B cell (primary cell): Measurements from ENCODE around the gene ATXN1. TPM values are rescaled to one million over a fixed set of nuclear protein-coding genes. Genes with fewer than 3 reads are reported as not detected.

Experiments
- ATAC-seq: fragments of 200-7000 bp; cut with Tn5 transposase; one replicate; pipeline ENCODE4 v1.10.0; 2021; ENCODE audit warnings: low read depth, mild to moderate bottlenecking, moderate number of reproducible peaks, moderate library complexity
- CTCF ChIA-PET: fragments of 350-600 bp; sonication (Branson Sonifier 250); formaldehyde crosslinking; loops from one replicate; lab custom pipeline; 2021; ENCODE audit warnings: antibody characterized with exemption, inconsistent platforms; lab: Charles Lee
- POLR2A ChIA-PET: fragments of 350-600 bp; sonication (Branson Sonifier 250); formaldehyde crosslinking; loops from one replicate; lab custom pipeline; 2021; ENCODE audit warnings: antibody characterized with exemption; lab: Charles Lee
- DNase-seq: peaks from one replicate; pipeline ENCODE4 v3.0.0; 2013
- H2AFZ ChIP-seq: 2 replicates; pipeline ENCODE4 v1.6.1; 2012; ENCODE audit warnings: mild to moderate bottlenecking, low read depth, low read length; ENCODE audit not compliant: insufficient read depth, poor library complexity, severe bottlenecking
- H3K27ac ChIP-seq, 2 donors: 1 replicate in 1 of 2; 2 replicates in 1 of 2; pipeline ENCODE4 v1.5.1; 2012 to 2013; ENCODE audit warnings: low read length in 2 of 2, mild to moderate bottlenecking in 2 of 2, moderate library complexity in 1 of 2
- H3K27me3 ChIP-seq, 4 experiments: fragments of 200-600 bp in 1 of 4; sonication (generic) in 1 of 4; replicated peaks in 1 of 4; 1 replicate in 2 of 4; 2 replicates in 2 of 4; pipeline versions ENCODE4 v1.6.1 to v1.7.0; 2013 to 2016; ENCODE audit warnings: low read length in 3 of 4, mild to moderate bottlenecking in 2 of 4, mixed read lengths in 1 of 4, moderate library complexity in 1 of 4; ENCODE audit not compliant: insufficient read depth in 4 of 4, control insufficient read depth in 3 of 4; ENCODE audit errors: control extremely low read depth in 1 of 4
- H3K36me3 ChIP-seq, 2 experiments: replicated peaks in 1 of 2; 1 replicate in 1 of 2; 2 replicates in 1 of 2; pipeline versions ENCODE4 v1.6.1 to v1.7.1; 2013; ENCODE audit warnings: low read length in 1 of 2; ENCODE audit not compliant: insufficient read depth in 2 of 2, control insufficient read depth in 1 of 2; ENCODE audit errors: control extremely low read depth in 1 of 2, extremely low read depth in 1 of 2
- H3K4me1 ChIP-seq, 2 donors: fragments of 200-600 bp in 1 of 2; sonication (generic) in 1 of 2; 1 replicate in 1 of 2; 2 replicates in 1 of 2; pipeline versions ENCODE4 v1.5.1 to v1.6.1; 2013 to 2017; ENCODE audit warnings: low read length in 2 of 2; ENCODE audit not compliant: control insufficient read depth in 2 of 2, insufficient read depth in 2 of 2
- H3K4me2 ChIP-seq: replicated peaks from 2 replicates; pipeline ENCODE3; 2012; ENCODE audit warnings: mild to moderate bottlenecking, low read depth, low read length; ENCODE audit not compliant: poor library complexity, severe bottlenecking
- H3K4me3 ChIP-seq, 5 experiments: fragments of 200-600 bp in 1 of 5; sonication (generic) in 1 of 5; 1 replicate in 3 of 5; 2 replicates in 2 of 5; pipeline versions ENCODE4 v1.5.1 to v1.7.0; 2011 to 2016; ENCODE audit warnings: low read length in 4 of 5, mild to moderate bottlenecking in 4 of 5, low read depth in 2 of 5, control low read depth in 1 of 5, moderate library complexity in 1 of 5; ENCODE audit not compliant: insufficient read depth in 1 of 5; ENCODE audit errors: control extremely low read depth in 1 of 5, extremely low read depth in 1 of 5
- H3K79me2 ChIP-seq: fragments of 200-600 bp; sonication (generic); one replicate; pipeline ENCODE4 v1.6.0; 2016; ENCODE audit warnings: low read length; ENCODE audit not compliant: control insufficient read depth, insufficient read depth
- H3K9ac ChIP-seq: fragments of 200-600 bp; sonication (generic); 2 replicates; pipeline ENCODE4 v1.6.1; 2017; ENCODE audit warnings: mild to moderate bottlenecking, low read length, moderate library complexity
- H3K9me3 ChIP-seq, 3 donors: one replicate each; pipeline versions ENCODE4 v1.6.1 to v1.7.1; 2013; ENCODE audit warnings: low read length in 2 of 3; ENCODE audit not compliant: control insufficient read depth in 2 of 3, insufficient read depth in 1 of 3; ENCODE audit errors: control extremely low read depth in 1 of 3
- H4K20me1 ChIP-seq: 2 replicates; pipeline ENCODE4 v1.6.0; 2012; ENCODE audit warnings: mild to moderate bottlenecking, low read length; ENCODE audit not compliant: insufficient read depth, control insufficient read depth, poor library complexity, severe bottlenecking
- H3K27ac Mint-ChIP-seq: one replicate; pipeline ENCODE4 v1.8.0; 2021; ENCODE audit warnings: mixed read lengths
- H3K27me3 Mint-ChIP-seq: one replicate; pipeline ENCODE4 v1.8.0; 2021; ENCODE audit warnings: mixed read lengths
- H3K4me1 Mint-ChIP-seq: one replicate; pipeline ENCODE4 v1.8.0; 2021; ENCODE audit warnings: mixed read lengths
- H3K4me3 Mint-ChIP-seq: one replicate; pipeline ENCODE4 v1.8.0; 2021; ENCODE audit warnings: mixed read lengths
- H3K9me3 Mint-ChIP-seq: one replicate; pipeline ENCODE4 v1.8.0; 2022; ENCODE audit warnings: mixed read lengths; ENCODE audit not compliant: insufficient read depth
- EZH2 ChIP-seq: IDR thresholded peaks from 2 replicates; pipeline ENCODE4 v1.6.1; 2012; ENCODE audit warnings: borderline replicate concordance, low read depth, mild to moderate bottlenecking, moderate library complexity, low read length; ENCODE audit not compliant: insufficient read depth, poor library complexity, severe bottlenecking
- WGBS: methylation state at CpG from one replicate; pipeline ENCODE4 v1.1.5; 2013; ENCODE audit warnings: missing lambda C conversion rate; ENCODE audit not compliant: insufficient coverage; 5-methylcytosine and 5-hydroxymethylcytosine counted together
- intact Hi-C: fragments of 100-400 bp; cut with micrococcal nuclease; formaldehyde crosslinking; loops from one replicate; pipeline ENCODE4 v1.10.0; 2022
- polyA plus RNA-seq: library from polyadenylated mRNA; depleted of rRNA; stranded (reverse); fragments of >200 nt; gene quantifications from 2 replicates; pipeline ENCODE4 v1.2.3, GENCODE V29; 2012
- total RNA-seq, 2 donors: library from RNA; stranded (reverse); fragments of 120-200 nt in 1 of 2; gene quantifications; 1 replicate in 1 of 2; 2 replicates in 1 of 2; pipeline versions ENCODE4 v1.2.3 to v1.2.4, GENCODE V29; 2013 to 2022
- TF ChIP-seq, protein P1 (sequence below): fragments of 200-600 bp; IDR thresholded peaks from one replicate; pipeline ENCODE4 v1.8.0; 2022; ENCODE audit warnings: antibody characterized with exemption, mild to moderate bottlenecking

Gene ATXN1
- total and polyA plus RNA-seq, 2 donors (not counting 1 experiment from before 2014, with no cell fraction given) = 5.7 to 63.8 TPM

DNA sequence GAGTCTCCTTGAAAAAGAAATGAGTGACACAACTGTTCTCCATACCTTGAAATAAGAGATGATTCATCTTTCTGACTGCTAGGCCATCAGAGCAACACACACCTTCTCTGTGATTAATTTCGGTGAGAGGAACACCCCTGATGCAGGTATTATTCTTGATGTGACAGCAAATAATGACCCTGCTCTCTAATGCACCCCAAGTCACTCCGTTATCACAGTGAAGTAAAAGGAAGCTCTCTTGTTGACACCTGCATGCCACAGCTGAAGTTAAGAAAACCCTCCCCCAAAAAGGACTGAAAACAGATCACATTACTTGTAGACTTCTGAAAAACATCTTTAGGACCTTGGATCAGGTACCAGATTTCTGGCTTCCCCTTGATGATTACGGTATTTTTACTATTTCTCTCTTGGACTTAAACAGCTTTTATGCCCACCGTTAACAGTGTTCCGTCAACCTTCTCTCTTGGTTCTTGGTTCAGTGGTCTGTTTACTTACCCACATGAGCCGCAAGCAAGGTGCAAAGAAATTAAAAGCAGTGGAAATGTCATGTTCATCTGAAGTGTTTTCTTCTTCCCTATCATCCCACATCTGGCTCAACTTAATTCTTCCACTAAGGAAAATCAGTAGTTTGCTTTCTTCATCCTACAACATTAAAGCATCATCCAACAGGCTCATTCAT lies 273.1 kb downstream of the ATXN1 start:
- H3K9ac ChIP-seq = no peak overlapping the region
- CTCF ChIA-PET = no interaction called here
- no peaks in the 10 kb centered on the region for H3K79me2 ChIP-seq
- DNase-seq = no peak
- H3K27ac Mint-ChIP-seq = peak overlapping the region; percentile 47
- H3K27me3 Mint-ChIP-seq = no peaks in the 10 kb centered on the region
- TF ChIP-seq EZH2 = no peak
- TF ChIP-seq, protein P1, sequence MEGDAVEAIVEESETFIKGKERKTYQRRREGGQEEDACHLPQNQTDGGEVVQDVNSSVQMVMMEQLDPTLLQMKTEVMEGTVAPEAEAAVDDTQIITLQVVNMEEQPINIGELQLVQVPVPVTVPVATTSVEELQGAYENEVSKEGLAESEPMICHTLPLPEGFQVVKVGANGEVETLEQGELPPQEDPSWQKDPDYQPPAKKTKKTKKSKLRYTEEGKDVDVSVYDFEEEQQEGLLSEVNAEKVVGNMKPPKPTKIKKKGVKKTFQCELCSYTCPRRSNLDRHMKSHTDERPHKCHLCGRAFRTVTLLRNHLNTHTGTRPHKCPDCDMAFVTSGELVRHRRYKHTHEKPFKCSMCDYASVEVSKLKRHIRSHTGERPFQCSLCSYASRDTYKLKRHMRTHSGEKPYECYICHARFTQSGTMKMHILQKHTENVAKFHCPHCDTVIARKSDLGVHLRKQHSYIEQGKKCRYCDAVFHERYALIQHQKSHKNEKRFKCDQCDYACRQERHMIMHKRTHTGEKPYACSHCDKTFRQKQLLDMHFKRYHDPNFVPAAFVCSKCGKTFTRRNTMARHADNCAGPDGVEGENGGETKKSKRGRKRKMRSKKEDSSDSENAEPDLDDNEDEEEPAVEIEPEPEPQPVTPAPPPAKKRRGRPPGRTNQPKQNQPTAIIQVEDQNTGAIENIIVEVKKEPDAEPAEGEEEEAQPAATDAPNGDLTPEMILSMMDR = no peak
- H2AFZ ChIP-seq = no peak overlapping the region
- ATAC-seq = no peak
- no peaks in the 10 kb centered on the region for H3K9me3 Mint-ChIP-seq
- H3K4me2 ChIP-seq = no peak overlapping the region
- H3K4me3 Mint-ChIP-seq = peak overlapping the region; percentile 33
- H3K4me1 ChIP-seq = peaks cover 3 to 4% of the 10 kb centered on the region in 2 donors
- no peaks in the 10 kb centered on the region for H3K27me3 ChIP-seq
- no peaks in the 10 kb centered on the region for H4K20me1 ChIP-seq
- no peak overlapping the region for H3K4me3 ChIP-seq
- no peak overlapping the region for H3K27ac ChIP-seq
- POLR2A ChIA-PET = no interaction called here
- intact Hi-C loops = no loop called here
- 93% methylated on average over 3 of the region's 6 CpGs for WGBS
- peaks cover 0 to under 1% (median 0%) of the 10 kb centered on the region in 3 donors for H3K9me3 ChIP-seq
- H3K4me1 Mint-ChIP-seq = peaks cover 22% of the 10 kb centered on the region
- no peaks in the 10 kb centered on the region for H3K36me3 ChIP-seq

DNA sequence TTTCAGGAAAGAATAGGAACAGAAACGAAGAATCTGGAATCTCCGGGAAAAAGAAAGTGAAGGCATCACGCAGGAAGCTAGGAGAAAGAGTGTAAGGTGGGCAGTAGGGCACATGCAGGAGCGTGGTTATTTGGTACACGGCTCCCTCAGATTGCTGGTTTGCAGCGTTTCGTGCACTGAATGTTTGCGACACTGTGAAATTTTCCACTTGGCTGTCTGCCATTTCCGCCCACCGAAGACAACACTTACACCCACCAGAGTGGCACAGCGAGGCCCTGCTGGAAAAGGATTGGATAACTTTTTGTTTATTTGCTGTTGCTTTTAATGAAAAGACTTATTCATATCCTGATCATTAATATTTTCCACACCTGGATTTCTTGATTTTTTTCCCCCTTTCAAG lies 274.6 kb downstream of the ATXN1 start:
- TF ChIP-seq EZH2 = no peak
- TF ChIP-seq, protein P1 = no peak
- WGBS = 89% methylated on average over 5 of the region's 11 CpGs
- Mint-ChIP-seq H3K4me1 (peaks cover 24% of the 10 kb centered on the region), H3K27me3 (no peaks in the 10 kb centered on the region), H3K4me3 (no peak overlapping the region), H3K9me3 (no peaks in the 10 kb centered on the region), H3K27ac (no peak overlapping the region)
- Histone ChIP-seq H2AFZ (no peak overlapping the region), H3K9ac (no peak overlapping the region), H3K79me2 (no peaks in the 10 kb centered on the region), H3K4me2 (no peak overlapping the region), H3K4me3 (no peak overlapping the region), H3K27ac (no peak overlapping the region), H3K27me3 (no peaks in the 10 kb centered on the region), H3K36me3 (no peaks in the 10 kb centered on the region), H4K20me1 (no peaks in the 10 kb centered on the region), H3K9me3 (peaks cover 0 to 5% (median 3%) of the 10 kb centered on the region in 3 donors), H3K4me1 (peaks cover 0 to 4% of the 10 kb centered on the region in 2 donors)
- ATAC-seq = no peak
- ChIA-PET POLR2A (no interaction called here), CTCF (interaction anchor here (1.1 to 1.3 kb wide), 2 partner anchors 9 to 76 kb away, joined by 3 read pairs; no protein-coding TSS in a partner anchor)
- intact Hi-C loops = no loop called here
- no peak for DNase-seq
